GM18868 (cell line): ENCODE measurements around the gene SIGLEC7.

Source experiments
- ATAC-seq: cut with Tn5 transposase; IDR thresholded peaks from one replicate; pipeline ENCODE4 v1.9.1; 2021; ENCODE audit warnings: mild to moderate bottlenecking, moderate library complexity; ENCODE audit not compliant: unreplicated experiment

SIGLEC7 gene

GRCh38 chr19:51116736-51117286, 25.3 kb upstream of the SIGLEC7 start:
- ATAC-seq = no peak

DNA sequence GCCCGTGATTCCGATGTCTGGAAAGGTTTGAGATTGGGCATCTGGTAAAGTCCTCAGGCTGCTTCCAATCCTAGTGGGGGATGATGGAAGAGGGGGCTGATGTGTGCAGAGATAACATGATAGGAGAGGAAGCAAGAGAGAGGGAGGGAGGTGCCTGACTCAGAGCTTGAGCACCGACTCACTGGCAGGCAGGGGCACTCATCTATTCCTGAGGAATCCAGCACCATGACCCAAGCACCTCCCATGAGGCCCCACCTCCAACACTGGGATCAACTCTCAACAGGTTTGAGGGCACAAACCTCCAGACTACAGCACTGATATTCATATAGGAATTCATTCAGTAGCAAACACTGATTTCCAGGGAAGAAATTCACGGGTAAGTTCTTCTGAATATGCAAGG, 23.0 kb upstream of the SIGLEC7 start:
- ATAC-seq = no peak

- ATAC-seq = no peak
These were observed 22.5 kb upstream of the SIGLEC7 start for GRCh38 chr19:51119611-51120010.

GRCh38 chr19:51120160-51120559, 21.9 kb upstream of the SIGLEC7 start:
- no peak for ATAC-seq

GRCh38 chr19:51121257-51121656, 20.8 kb upstream of the SIGLEC7 start:
- ATAC-seq = no peak

- ATAC-seq = no peak
These were observed 19.8 kb upstream of the SIGLEC7 start for GRCh38 chr19:51122112-51122981.

GRCh38 chr19:51123381-51123800, 18.7 kb upstream of the SIGLEC7 start:
- ATAC-seq = no peak

GRCh38 chr19:51123802-51124201, 18.3 kb upstream of the SIGLEC7 start:
- ATAC-seq = no peak

- no peak for ATAC-seq
These were observed 17.9 kb upstream of the SIGLEC7 start for GRCh38 chr19:51124216-51124615.

GRCh38 chr19:51124729-51125128, 17.4 kb upstream of the SIGLEC7 start, which contains the start of gene SIGLEC9:
TSS of gene SIGLEC9 (plus strand) at chr19:51124906. CDS start at chr19:51124975, 69 bp downstream.
- no peak for ATAC-seq

- no peak for ATAC-seq
These were observed 16.6 kb upstream of the SIGLEC7 start for GRCh38 chr19:51125421-51126075.

- no peak for ATAC-seq
These were observed 15.1 kb upstream of the SIGLEC7 start for GRCh38 chr19:51127032-51127431.

GRCh38 chr19:51127755-51128154, 14.3 kb upstream of the SIGLEC7 start:
- no peak for ATAC-seq

DNA sequence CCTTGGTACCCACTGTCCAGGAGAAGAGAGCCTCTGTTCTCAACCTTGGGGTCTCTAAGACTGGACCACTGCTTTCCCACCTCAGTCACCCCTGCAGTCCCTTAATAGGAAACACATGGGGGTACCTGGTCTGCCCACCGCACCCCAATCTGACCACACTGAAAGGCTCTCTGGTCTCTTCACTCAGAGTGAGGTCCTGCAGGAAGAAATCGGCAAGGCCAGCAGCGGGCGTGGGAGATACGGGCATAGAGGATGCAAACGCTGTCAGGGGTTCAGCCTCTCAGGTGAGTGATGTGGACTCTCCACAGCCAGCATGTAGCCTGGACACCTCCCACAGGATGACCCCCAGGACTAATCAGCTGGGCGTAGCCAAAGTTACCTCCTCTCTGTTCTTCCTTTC, 13.9 kb upstream of the SIGLEC7 start:
- no peak for ATAC-seq

DNA sequence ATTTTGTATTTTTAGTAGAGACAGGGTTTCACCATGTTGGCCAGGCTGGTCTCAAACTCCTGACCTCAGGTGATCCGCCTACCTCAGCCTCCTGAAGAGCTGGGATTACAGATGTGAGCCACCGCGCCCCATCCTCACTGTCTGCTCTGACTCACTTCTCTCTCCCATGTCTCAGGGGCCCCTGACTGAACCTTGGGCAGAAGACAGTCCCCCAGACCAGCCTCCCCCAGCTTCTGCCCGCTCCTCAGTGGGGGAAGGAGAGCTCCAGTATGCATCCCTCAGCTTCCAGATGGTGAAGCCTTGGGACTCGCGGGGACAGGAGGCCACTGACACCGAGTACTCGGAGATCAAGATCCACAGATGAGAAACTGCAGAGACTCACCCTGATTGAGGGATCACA, 12.4 kb upstream of the SIGLEC7 start:
- no peak for ATAC-seq

GRCh38 chr19:51131780-51132680, 10.1 kb upstream of the SIGLEC7 start:
- no peak for ATAC-seq

DNA sequence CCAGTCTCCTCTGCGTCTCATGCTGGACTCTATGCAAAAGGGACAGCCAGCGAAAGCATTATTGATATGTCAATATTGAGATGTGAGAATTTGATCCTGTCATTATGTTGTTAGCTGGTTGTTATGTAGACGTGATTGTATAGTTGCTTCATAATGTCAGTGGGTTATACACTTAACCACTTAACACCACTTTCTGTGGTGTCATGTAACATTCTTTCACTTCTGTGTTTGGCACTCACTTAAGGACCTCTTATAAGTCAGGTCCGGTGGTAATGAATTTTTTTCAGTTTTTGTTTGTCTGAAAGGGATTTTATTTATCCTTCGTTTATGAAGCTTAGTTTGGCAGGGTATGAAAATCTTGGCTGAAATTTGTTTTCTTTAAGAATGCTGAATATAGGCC, 7.1 kb upstream of the SIGLEC7 start:
- no peak for ATAC-seq

DNA sequence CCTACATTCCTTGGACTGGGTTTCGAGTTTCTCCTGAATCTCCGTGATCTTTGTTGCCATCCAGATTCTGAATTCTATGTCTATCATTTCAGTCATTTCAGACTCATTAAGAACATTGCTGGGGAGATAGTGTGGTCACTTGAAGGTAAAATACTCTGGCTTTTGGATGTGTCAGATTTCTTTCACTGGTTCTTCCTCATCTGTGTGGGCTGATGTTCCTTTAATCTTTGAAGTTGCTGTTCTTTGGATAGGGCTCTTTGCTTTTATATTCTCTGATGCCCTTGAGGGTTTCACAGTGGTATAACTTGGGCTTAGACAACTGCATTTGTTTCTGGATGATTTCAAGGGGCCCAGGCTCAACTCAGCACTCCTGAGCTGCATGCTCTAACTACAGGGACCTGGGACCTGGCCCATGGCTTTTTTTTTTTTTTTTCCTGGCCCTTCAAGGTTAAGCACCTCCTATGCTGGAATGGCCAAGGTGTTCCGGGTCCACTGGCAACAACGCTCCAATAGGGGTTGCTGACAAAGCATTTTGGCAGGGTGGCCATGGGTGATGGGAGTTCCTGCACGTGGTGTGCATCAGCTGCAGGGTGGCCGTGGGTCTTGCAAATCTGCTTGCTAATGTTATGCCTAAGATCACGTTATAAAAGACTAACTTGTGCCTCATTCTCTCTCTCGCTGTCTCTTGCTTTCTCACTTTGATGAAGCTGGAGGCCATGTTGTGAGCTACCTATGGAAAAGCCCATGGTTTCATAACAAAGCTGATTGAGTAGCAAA, 5.9 kb upstream of the SIGLEC7 start:
- ATAC-seq = no peak

DNA sequence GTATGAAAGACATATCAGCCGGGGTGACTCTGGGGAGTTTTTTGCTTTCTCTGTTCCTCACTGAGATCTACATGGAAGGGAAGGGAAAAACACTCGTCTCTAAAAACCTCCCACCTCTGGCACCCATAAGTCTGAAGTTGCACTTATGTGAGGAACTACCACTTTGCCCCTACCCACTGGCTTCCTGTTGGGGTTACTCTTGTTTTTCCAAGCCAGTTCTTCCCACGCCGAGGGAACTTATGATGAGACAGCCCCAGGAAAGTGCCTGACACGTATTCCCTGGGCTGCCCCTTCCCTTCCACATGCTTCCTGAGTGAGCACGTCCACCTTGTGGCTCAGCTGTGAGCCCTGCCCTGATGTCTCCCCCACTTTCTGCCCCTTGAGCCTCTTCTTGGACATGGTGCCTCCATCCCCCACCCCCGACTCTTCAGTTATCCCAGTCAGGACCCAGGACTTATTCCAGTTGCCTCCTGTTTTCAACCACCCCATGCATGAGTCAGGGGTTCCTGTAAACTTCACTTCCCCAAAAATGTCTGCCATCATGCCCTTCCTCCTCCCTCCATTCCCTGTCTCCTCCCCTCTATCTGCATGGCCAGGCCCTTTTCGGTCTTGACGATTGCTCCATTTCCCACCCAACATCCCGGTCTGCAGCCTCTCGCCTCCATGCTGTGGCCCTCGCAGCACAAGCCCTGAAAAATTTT, 5.1 kb upstream of the SIGLEC7 start:
- ATAC-seq = no peak
